DND-41 (cell line): ENCODE data around the gene RPS15.

ENCODE experiments used
- EZH2 ChIP-seq: IDR thresholded peaks from 3 replicates; pipeline ENCODE4 v1.6.1; 2012; ENCODE audit warnings: borderline replicate concordance, low read depth, mild to moderate bottlenecking, moderate library complexity, low read length, inconsistent platforms; ENCODE audit not compliant: severe bottlenecking
- TF ChIP-seq, protein P1 (sequence below): IDR thresholded peaks from 2 replicates; pipeline ENCODE4 v1.5.1; 2012; ENCODE audit warnings: borderline replicate concordance, low read length, moderate library complexity, mild to moderate bottlenecking; ENCODE audit not compliant: poor library complexity, severe bottlenecking; ENCODE audit errors: extremely low read depth

DNA sequence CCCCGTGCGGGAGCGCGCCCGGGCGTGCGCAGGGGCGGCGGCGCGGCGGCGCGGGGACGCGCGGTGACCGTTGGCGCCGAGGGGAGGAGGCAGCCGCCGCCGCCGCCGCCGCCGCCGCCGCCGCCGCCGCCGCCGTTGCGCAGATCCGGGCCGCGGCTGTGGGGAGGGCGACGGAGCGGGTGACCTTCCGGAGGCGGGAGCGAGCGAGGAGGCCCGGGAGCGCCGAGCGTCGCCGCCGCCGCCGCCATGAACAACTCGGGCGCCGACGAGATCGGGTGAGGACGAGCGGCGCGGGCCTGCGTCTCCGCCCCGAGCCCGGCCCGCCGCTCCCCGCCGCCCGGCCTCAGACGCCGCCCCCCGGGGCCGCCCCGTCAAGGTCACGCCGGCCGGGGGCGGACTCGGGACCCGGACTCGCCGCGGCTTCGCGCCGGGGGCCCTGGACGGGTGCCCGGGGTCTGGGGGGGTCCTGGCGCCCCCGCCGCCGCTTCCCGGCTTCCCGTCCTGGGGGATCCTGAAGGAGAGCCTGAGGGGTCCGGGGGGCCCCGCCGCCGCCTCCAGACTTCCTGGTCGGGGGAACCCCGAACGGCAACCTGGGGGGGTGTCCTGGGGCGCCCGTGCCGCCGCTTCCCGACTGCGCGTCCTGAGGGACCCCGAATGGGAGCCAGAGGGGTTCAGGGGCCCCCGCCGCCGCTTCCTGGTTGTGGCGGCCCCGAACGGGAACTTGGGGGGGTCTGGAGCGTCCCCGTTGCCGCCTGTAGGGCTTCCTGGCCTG, 30.5 kb upstream of the RPS15 start, which contains the start of gene DAZAP1:
- TF ChIP-seq EZH2: no peak
- TF ChIP-seq, protein P1, sequence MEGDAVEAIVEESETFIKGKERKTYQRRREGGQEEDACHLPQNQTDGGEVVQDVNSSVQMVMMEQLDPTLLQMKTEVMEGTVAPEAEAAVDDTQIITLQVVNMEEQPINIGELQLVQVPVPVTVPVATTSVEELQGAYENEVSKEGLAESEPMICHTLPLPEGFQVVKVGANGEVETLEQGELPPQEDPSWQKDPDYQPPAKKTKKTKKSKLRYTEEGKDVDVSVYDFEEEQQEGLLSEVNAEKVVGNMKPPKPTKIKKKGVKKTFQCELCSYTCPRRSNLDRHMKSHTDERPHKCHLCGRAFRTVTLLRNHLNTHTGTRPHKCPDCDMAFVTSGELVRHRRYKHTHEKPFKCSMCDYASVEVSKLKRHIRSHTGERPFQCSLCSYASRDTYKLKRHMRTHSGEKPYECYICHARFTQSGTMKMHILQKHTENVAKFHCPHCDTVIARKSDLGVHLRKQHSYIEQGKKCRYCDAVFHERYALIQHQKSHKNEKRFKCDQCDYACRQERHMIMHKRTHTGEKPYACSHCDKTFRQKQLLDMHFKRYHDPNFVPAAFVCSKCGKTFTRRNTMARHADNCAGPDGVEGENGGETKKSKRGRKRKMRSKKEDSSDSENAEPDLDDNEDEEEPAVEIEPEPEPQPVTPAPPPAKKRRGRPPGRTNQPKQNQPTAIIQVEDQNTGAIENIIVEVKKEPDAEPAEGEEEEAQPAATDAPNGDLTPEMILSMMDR: no peak
